Neutrophil (primary cell): Measurements from ENCODE around the gene TRABD2B.

Source experiments
- H3K27ac ChIP-seq: fragments of 200-600 bp; sonication (generic); 2 replicates; pipeline ENCODE4 v1.5.1; 2016; ENCODE audit warnings: mild to moderate bottlenecking, moderate library complexity
- H3K27me3 ChIP-seq: fragments of 200-600 bp; sonication (generic); 2 replicates; pipeline ENCODE4 v1.6.0; 2016; ENCODE audit warnings: mild to moderate bottlenecking
- H3K36me3 ChIP-seq: fragments of 200-600 bp; sonication (generic); 2 replicates; pipeline ENCODE4 v1.5.1; 2017
- H3K4me1 ChIP-seq, 2 experiments: fragments of 200-600 bp in 1 of 2; sonication (generic) in 1 of 2; 1 replicate in 1 of 2; 2 replicates in 1 of 2; pipeline versions ENCODE4 v1.5.1 to v1.6.1; 2013 to 2016; ENCODE audit warnings: low read depth in 1 of 2, low read length in 1 of 2, mild to moderate bottlenecking in 1 of 2, moderate library complexity in 1 of 2; ENCODE audit not compliant: control insufficient read depth in 1 of 2, insufficient read depth in 1 of 2
- H3K4me3 ChIP-seq, 2 experiments: fragments of 200-600 bp in 1 of 2; sonication (generic) in 1 of 2; 1 replicate in 1 of 2; 2 replicates in 1 of 2; pipeline ENCODE4 v1.5.1; 2013 to 2016; ENCODE audit warnings: low read depth in 1 of 2, low read length in 1 of 2, mild to moderate bottlenecking in 1 of 2, moderate library complexity in 1 of 2
- H3K9me3 ChIP-seq: fragments of 200-600 bp; sonication (generic); 2 replicates; pipeline ENCODE4 v1.5.1; 2016
- TF ChIP-seq, protein P1 (sequence below): fragments of 200-600 bp; sonication (generic); IDR thresholded peaks from 2 replicates; pipeline ENCODE4 v1.5.1; 2016; ENCODE audit warnings: antibody characterized with exemption

The TRABD2B gene

DNA sequence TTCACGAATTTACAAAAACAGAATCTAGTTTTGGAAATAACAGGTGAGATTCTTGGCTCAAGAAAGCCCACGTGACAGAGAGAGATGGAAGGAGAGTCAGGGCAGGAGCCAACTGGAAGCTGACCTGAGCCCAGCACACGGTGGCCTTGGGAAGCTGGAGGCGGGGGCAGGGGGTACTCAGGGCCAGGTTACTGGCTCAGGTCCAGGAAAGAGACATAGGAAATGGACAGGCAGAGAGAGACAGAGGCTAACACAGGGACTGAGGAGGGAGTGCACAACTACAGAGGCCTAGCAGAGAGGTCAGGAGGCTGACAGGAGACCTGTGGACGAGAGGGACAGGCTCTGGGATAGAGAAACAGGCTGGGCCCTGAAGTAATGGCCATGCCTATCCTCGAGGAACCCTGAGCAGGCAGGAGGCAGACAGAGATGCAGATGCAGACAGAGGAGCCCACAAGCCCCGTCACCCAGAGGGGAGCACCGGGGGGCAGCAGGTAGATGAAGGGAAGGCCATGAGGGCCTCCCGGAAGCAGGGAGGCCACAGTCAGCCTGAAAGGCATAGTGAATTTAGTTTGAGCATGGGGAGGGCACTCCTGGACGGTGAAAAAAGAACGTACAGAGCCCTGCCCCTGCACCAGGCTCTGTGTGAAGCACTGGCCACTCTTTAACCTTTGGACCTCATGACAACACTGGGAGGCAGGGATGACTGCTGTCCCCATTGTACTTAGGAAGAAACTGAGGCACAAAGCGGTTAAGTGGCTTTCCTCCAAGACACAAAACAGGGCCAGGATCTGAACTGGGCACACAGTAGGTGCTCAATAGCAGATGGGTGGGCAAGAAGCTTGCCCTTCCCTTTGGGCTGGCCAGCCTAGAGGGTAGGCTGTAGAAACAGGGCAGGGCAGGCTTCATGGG lies 230.1 kb downstream of the TRABD2B start:
- Histone ChIP-seq H3K36me3 (no peaks in the 10 kb centered on the region), H3K9me3 (no peaks in the 10 kb centered on the region), H3K4me3 (no peak overlapping the region), H3K4me1 (no peaks in the 10 kb centered on the region), H3K27me3 (peaks cover 4% of the 10 kb centered on the region), H3K27ac (no peak overlapping the region)
- TF ChIP-seq, protein P1, sequence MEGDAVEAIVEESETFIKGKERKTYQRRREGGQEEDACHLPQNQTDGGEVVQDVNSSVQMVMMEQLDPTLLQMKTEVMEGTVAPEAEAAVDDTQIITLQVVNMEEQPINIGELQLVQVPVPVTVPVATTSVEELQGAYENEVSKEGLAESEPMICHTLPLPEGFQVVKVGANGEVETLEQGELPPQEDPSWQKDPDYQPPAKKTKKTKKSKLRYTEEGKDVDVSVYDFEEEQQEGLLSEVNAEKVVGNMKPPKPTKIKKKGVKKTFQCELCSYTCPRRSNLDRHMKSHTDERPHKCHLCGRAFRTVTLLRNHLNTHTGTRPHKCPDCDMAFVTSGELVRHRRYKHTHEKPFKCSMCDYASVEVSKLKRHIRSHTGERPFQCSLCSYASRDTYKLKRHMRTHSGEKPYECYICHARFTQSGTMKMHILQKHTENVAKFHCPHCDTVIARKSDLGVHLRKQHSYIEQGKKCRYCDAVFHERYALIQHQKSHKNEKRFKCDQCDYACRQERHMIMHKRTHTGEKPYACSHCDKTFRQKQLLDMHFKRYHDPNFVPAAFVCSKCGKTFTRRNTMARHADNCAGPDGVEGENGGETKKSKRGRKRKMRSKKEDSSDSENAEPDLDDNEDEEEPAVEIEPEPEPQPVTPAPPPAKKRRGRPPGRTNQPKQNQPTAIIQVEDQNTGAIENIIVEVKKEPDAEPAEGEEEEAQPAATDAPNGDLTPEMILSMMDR: no peak

DNA sequence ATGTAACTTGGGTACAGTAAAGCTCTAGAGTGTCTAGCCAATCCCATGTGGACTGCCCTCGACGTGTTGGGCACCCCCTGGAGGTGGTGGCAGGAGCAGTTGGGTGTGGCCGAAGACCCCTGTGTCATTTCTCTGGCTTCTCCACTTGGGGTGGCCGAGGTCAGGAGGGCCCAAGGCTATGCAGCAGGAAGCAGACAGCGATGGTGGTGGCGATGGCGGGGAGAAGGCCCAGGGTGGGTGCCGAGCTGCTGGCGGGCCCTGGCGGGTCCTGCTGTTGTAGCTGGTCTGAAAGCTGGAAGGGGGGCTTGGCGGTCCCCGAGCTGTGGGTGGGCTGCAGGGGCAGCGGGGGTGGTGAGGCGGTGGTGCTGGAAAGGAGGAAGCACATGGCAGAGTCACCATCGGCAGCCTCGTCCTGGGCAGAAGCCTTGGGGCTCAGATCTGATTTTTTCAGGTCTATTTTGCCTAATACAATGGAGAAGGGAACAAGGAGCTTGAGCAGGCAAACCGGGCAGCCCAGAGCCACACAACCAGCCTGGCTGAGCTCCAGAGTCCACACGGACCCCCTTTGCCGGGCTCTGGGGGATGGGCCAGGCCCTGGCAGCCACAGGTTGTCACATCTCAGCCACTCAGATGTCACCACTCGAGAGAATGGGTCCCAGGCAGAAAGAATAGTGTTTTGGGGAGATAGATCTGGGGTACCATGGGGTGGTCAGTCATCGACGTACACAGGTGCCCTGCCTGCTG lies 231.3 kb downstream of the TRABD2B start:
- Histone ChIP-seq H3K36me3 (no peaks in the 10 kb centered on the region), H3K27me3 (peaks cover 7% of the 10 kb centered on the region)
- TF ChIP-seq, protein P1: no peak

DNA sequence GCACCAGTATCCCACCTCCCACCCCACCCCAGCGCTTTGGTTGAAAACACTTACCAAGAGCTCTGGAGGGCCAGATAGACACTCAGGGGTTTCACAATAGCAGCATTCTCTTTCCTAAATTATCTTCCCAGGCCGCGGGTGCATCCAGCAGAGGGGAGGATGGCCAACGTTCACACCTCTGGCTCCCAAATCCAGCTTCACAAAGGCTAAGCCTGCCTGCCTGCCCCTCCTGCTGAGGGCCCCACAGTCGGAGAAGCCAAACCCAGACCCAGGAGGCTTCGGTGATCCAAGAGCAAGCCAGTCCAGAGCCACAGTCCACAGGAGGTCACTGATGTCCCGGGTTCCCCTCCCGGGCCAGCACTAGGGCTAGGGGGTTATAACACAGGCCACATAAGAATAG lies 231.9 kb downstream of the TRABD2B start:
- TF ChIP-seq, protein P1: no peak
- peaks cover 7% of the 10 kb centered on the region for H3K27me3 ChIP-seq
- H3K4me3 ChIP-seq: no peak overlapping the region
- H3K36me3 ChIP-seq: no peaks in the 10 kb centered on the region
- H3K27ac ChIP-seq: no peak overlapping the region
- no peaks in the 10 kb centered on the region for H3K4me1 ChIP-seq
- no peaks in the 10 kb centered on the region for H3K9me3 ChIP-seq

More for the DNA sequence above, 231.3 kb downstream of the TRABD2B start:
- Histone ChIP-seq H3K4me1 (no peaks in the 10 kb centered on the region), H3K27ac (no peak overlapping the region), H3K9me3 (no peaks in the 10 kb centered on the region), H3K4me3 (no peak overlapping the region)

DNA sequence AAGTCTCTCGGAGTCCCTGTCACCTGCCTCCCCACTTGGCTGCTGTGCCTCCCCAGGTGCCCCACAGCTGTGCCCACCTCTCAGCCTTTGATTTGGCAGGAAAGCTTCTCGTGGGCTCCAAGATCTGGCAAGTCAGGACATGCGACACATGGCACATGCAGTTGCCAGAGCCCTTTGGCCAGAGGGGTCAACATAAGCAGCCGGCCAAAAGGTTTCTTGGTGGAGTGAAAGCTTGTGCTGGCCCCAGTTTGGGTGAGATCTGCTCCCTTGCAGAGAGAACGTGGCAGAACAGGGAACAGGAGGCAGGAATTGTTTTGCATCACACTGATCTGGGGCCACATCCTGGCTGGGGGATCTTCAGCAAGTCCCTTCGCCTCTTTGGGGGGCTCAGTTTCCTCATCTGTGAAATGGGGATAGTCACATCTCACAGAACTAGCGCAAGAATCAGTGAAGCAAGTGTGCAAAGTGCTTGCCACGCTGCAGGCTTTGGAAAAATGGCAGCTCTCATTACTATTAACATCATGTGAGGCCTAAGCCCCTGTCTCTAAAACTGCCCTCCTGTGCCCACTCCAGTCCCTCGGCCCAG lies 232.6 kb downstream of the TRABD2B start:
- Histone ChIP-seq H3K27ac (no peak overlapping the region), H3K4me1 (no peaks in the 10 kb centered on the region), H3K36me3 (no peaks in the 10 kb centered on the region), H3K9me3 (no peaks in the 10 kb centered on the region), H3K4me3 (no peak overlapping the region), H3K27me3 (peaks cover 7% of the 10 kb centered on the region)
- TF ChIP-seq, protein P1: no peak

DNA sequence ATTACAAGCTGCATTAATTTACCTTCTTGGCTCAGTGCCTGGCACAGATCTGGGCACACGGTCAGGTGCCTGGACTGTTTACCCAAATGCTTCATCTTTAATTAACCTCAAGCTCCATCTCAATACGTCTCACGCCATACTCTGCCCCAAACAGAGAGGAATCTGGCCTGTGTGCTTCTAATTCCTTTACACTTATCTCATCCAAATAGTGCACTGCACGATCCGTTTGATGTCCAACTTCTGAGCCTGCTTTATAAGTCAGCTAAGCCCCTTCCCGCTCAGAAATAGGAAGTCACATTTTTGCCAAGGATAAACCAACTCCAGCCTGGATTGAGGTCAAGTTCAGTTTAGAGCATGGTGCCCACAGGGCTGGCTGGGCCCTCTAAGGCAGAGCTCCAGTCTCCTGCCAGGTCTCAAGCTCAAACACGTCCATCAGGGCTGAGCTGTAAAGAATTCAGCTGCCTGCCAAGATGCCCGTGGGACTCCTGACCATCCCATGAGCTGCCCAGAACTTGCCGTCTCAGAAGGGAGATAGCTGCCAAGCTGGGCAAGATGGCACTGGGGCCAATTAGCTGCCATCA lies 233.5 kb downstream of the TRABD2B start:
- H3K27ac ChIP-seq: no peak overlapping the region
- TF ChIP-seq, protein P1: no peak
- peaks cover 7% of the 10 kb centered on the region for H3K27me3 ChIP-seq
- no peaks in the 10 kb centered on the region for H3K9me3 ChIP-seq
- no peaks in the 10 kb centered on the region for H3K36me3 ChIP-seq
- H3K4me1 ChIP-seq: no peaks in the 10 kb centered on the region
- H3K4me3 ChIP-seq: no peak overlapping the region
